Skeletal muscle tissue (tissue), 2 donors: ENCODE measurements around the gene SNX6. TPM values are rescaled to one million over a fixed set of nuclear protein-coding genes. Genes with fewer than 3 reads are reported as not detected.

Experiments used
- small RNA-seq: library from RNA; depleted of rRNA; stranded (forward); fragments of <200 nt; gene quantifications from one replicate; pipeline ENCODE3, GENCODE V24; 2014
- total RNA-seq: library from RNA; depleted of rRNA; stranded (reverse); fragments of >200 nt; gene quantifications from one replicate; pipeline ENCODE4 v1.2.3, GENCODE V29; 2014

The SNX6 gene
- total RNA-seq, 1 donor from 2014 or later, result 82.5 TPM

Small RNA genes lying within 50 kb of the gene (small RNA-seq; reads per million reads assigned to genes)
- gene RNU1-27P (not detected), gene RNU1-28P (not detected), gene RNU6-1261P (not detected)

Other genes with a start within 250 kb of the SNX6 start
- 9.9 TPM for gene SPTSSA, start 167.9 kb downstream of the SNX6 start, total RNA-seq
- gene EAPP, start 90.4 kb downstream of the SNX6 start, total RNA-seq, result 43.3 TPM
- 241 TPM for gene CFL2, start 84.4 kb upstream of the SNX6 start, total RNA-seq
- 19.3 TPM for gene BAZ1A, start 245.2 kb upstream of the SNX6 start, total RNA-seq